Measurements from ENCODE around the gene NTN4. TPM values are rescaled to one million over a fixed set of nuclear protein-coding genes. Genes with fewer than 3 reads are reported as not detected.

Gene NTN4
- total and polyA plus RNA-seq, 4 donors = 3.2 to 30.5 (median 15.0) TPM

DNA sequence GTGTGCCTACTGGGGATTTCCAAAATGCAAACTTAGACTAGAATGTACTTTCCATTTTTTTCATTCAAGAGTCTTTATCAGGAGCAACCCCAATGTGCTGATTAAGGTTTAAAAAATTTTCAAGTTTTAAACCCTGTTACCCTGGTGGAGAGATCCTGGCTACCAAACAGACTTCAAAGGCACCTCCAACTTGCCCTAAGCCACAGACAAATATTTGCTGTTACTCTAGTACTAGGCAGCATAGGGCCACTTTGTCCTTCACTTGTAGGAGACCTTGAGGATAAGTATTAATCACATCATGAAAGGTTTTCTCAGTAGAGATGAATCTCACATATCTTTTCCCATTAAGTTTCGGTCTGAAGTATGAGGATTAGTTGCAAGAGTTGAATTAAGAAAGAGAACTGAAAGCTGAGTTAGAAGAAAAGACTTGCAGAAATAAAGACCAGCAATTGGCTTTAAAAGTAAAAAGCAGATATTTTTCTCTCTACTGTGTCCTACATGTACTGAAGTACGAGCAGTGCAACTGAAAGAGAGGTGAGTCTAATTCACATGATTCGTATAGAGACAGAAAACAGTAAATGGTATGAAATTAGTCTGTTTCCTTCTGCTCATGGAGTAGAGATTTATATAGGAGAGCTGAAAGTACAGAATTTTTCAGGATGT lies 28.3 kb downstream of the NTN4 start:
- Histone ChIP-seq H3K27ac (ENCODE audit: low read depth in 1 of 2, low read length in 2 of 2) (no peak overlapping the region), H3K9me3 (ENCODE audit: control insufficient read depth in 4 of 4, low read length in 3 of 4) (no peaks in the 10 kb centered on the region), H3K36me3 (ENCODE audit: control insufficient read depth in 4 of 4, insufficient read depth in 3 of 4, low read depth in 1 of 4, low read length in 3 of 4) (no peaks in the 10 kb centered on the region), H3K27me3 (ENCODE audit: control insufficient read depth in 4 of 4, insufficient read depth in 4 of 4, low read length in 3 of 4) (no peaks in the 10 kb centered on the region), H3K9ac (ENCODE audit: low read depth in 1 of 2, low read length in 2 of 2) (no peak overlapping the region), H3K4me1 (ENCODE audit: control insufficient read depth in 4 of 4, insufficient read depth in 4 of 4, low read length in 3 of 4) (peaks cover 0 to 6% (median 0%) of the 10 kb centered on the region in 4 donors), H3K4me3 (ENCODE audit: low read depth in 1 of 3, low read length in 3 of 3) (no peak overlapping the region)
- WGBS = 79% methylated on average over 3 of the region's 3 CpGs
- no peak for DNase-seq (ENCODE audit: low spot score)
- TF ChIP-seq RAD21 (IDR thresholded peaks at IDR 0.05) = peak in 1 of 2 donors; percentile 30
- peak in 1 of 2 donors; percentile 50 for TF ChIP-seq HNF4A (conservative IDR thresholded peaks at IDR 0.05)
- TF ChIP-seq NR2F2 (IDR thresholded peaks at IDR 0.05) = no peak
- TF ChIP-seq RXRA (IDR thresholded peaks at IDR 0.05) = peak in 1 of 2 donors; percentile 41

DNA sequence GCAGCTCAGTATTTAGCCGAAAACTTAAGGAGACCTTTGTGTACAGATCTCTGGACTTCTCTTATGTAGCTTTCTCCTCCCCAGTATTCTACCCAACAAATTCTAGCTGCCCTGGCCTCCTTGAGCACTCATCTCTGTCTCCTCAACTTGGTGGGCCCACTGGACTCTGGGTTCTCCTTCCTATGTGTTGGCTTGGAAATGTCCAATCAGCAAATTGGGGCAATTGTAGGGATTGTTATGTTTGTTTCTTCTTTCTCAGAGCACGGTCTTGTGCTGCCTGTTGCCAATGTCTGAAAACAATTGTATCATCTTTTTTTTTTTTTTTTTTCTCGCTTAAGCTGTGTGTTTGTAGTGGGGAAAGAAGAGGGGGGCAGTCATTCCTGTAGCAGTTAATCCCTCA lies 30.2 kb downstream of the NTN4 start:
- peaks cover 0 to 6% (median 0%) of the 10 kb centered on the region in 4 donors for H3K4me1 ChIP-seq (ENCODE audit: control insufficient read depth in 4 of 4, insufficient read depth in 4 of 4, low read length in 3 of 4)
- H3K9me3 ChIP-seq (ENCODE audit: control insufficient read depth in 4 of 4, low read length in 3 of 4) = no peaks in the 10 kb centered on the region
- no peak overlapping the region for H3K4me3 ChIP-seq (ENCODE audit: low read depth in 1 of 3, low read length in 3 of 3)
- WGBS = 94% methylated on average over 3 of the region's 3 CpGs
- no peaks in the 10 kb centered on the region for H3K36me3 ChIP-seq (ENCODE audit: control insufficient read depth in 4 of 4, insufficient read depth in 3 of 4, low read depth in 1 of 4, low read length in 3 of 4)
- no peak overlapping the region for H3K27ac ChIP-seq (ENCODE audit: low read depth in 1 of 2, low read length in 2 of 2)
- TF ChIP-seq GABPA (IDR thresholded peaks at IDR 0.05 in 1 of 2, conservative IDR thresholded peaks at IDR 0.05 in 1 of 2) (no peak), JUND (IDR thresholded peaks at IDR 0.05) (no peak), HNF4G (IDR thresholded peaks at IDR 0.05) (no peak), RXRA (IDR thresholded peaks at IDR 0.05) (no peak), FOXA2 (IDR thresholded peaks at IDR 0.05) (no peak), YY1 (IDR thresholded peaks at IDR 0.05) (no peak), SP1 (IDR thresholded peaks at IDR 0.05) (no peak), TAF1 (conservative IDR thresholded peaks at IDR 0.05) (no peak)
- TF ChIP-seq, protein P1, sequence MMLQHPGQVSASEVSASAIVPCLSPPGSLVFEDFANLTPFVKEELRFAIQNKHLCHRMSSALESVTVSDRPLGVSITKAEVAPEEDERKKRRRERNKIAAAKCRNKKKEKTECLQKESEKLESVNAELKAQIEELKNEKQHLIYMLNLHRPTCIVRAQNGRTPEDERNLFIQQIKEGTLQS (IDR thresholded peaks at IDR 0.05) = no peak
- TF ChIP-seq, protein P2, sequence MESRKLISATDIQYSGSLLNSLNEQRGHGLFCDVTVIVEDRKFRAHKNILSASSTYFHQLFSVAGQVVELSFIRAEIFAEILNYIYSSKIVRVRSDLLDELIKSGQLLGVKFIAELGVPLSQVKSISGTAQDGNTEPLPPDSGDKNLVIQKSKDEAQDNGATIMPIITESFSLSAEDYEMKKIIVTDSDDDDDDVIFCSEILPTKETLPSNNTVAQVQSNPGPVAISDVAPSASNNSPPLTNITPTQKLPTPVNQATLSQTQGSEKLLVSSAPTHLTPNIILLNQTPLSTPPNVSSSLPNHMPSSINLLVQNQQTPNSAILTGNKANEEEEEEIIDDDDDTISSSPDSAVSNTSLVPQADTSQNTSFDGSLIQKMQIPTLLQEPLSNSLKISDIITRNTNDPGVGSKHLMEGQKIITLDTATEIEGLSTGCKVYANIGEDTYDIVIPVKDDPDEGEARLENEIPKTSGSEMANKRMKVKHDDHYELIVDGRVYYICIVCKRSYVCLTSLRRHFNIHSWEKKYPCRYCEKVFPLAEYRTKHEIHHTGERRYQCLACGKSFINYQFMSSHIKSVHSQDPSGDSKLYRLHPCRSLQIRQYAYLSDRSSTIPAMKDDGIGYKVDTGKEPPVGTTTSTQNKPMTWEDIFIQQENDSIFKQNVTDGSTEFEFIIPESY (IDR thresholded peaks at IDR 0.05) = no peak
- TF ChIP-seq, protein P3, sequence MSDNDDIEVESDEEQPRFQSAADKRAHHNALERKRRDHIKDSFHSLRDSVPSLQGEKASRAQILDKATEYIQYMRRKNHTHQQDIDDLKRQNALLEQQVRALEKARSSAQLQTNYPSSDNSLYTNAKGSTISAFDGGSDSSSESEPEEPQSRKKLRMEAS (IDR thresholded peaks at IDR 0.05) = no peak
- TF ChIP-seq, protein P4, sequence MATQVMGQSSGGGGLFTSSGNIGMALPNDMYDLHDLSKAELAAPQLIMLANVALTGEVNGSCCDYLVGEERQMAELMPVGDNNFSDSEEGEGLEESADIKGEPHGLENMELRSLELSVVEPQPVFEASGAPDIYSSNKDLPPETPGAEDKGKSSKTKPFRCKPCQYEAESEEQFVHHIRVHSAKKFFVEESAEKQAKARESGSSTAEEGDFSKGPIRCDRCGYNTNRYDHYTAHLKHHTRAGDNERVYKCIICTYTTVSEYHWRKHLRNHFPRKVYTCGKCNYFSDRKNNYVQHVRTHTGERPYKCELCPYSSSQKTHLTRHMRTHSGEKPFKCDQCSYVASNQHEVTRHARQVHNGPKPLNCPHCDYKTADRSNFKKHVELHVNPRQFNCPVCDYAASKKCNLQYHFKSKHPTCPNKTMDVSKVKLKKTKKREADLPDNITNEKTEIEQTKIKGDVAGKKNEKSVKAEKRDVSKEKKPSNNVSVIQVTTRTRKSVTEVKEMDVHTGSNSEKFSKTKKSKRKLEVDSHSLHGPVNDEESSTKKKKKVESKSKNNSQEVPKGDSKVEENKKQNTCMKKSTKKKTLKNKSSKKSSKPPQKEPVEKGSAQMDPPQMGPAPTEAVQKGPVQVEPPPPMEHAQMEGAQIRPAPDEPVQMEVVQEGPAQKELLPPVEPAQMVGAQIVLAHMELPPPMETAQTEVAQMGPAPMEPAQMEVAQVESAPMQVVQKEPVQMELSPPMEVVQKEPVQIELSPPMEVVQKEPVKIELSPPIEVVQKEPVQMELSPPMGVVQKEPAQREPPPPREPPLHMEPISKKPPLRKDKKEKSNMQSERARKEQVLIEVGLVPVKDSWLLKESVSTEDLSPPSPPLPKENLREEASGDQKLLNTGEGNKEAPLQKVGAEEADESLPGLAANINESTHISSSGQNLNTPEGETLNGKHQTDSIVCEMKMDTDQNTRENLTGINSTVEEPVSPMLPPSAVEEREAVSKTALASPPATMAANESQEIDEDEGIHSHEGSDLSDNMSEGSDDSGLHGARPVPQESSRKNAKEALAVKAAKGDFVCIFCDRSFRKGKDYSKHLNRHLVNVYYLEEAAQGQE (IDR thresholded peaks at IDR 0.05) = no peak
- H3K9ac ChIP-seq (ENCODE audit: low read depth in 1 of 2, low read length in 2 of 2) = no peak overlapping the region
- no peaks in the 10 kb centered on the region for H3K27me3 ChIP-seq (ENCODE audit: control insufficient read depth in 4 of 4, insufficient read depth in 4 of 4, low read length in 3 of 4)
- DNase-seq (ENCODE audit: low spot score) = no peak

Data from liver (tissue), 9 donors.